DMS153 (cell line): ENCODE results near the gene POR.
A peak's percentile ranks its signal among the peaks of the same experiment; 100 is the strongest.

Experiments
- DNase-seq: peaks from one replicate; lab custom pipeline; 2025; lab: John Stamatoyannopoulos, UW

Gene POR

DNA sequence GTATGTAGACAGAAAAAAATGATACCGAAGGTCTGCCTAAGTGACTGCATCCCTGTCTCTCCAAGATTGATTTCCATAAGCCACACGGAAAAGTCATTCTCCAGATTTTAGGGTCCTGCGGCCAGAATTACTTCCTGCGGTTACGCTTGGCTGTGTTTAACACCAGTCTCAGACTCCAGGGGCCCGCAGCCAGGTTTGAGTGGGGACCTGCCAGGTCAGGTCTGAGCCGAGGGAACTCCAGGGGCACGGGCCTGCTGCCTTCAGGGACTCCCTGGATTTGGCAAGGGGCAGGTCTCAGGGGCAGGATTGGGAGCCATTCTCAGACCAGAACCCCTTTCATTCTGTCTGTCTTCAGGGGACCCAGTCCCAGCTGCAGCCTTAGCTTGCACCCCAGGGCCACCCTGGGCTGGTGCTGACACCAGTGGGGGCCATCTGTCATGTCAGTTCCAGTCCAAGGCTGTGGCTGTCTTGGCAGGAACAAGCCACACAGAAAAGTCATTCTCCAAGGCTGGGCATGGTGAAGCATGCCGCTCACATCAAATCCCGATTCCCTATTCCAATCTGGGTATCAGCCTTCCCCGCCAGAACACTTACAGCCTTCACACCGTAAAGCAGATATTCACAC lies 40.5 kb downstream of the POR start:
- no peak for DNase-seq

DNA sequence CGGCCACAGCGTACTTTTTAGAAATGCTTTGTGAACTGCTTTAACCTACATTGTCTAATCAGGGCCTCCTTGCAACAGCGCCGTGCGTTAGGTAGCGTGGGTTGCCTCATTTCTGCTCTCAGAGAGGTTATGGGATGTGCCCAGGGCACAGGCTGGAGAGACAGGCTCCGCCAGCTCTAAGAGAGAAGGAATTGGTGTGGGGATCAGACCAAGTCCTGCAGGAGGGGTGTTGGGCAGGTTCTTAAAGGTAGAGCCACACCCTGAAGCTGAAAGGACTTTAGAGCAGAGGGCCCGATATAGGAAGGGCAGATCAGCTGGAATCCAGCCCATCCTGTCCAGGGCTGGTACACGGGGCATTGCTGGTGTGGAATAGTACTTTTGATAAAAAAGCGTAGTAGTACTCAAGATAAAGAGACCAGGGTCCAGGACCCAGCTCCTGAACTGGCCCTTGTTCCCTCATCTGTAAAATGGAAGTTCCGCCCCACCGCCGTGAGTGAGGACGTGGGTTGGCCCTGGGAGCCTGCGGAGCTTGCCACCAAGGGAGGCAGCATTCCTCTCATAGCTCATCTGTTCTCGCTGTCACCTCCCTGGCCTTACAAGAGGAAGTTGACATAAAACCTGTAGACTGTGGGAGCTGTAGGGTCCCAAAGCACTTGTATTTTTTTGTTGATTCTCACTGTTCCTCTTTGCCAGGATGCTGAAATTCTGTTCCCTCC lies 42.2 kb downstream of the POR start:
- no peak for DNase-seq

DNA sequence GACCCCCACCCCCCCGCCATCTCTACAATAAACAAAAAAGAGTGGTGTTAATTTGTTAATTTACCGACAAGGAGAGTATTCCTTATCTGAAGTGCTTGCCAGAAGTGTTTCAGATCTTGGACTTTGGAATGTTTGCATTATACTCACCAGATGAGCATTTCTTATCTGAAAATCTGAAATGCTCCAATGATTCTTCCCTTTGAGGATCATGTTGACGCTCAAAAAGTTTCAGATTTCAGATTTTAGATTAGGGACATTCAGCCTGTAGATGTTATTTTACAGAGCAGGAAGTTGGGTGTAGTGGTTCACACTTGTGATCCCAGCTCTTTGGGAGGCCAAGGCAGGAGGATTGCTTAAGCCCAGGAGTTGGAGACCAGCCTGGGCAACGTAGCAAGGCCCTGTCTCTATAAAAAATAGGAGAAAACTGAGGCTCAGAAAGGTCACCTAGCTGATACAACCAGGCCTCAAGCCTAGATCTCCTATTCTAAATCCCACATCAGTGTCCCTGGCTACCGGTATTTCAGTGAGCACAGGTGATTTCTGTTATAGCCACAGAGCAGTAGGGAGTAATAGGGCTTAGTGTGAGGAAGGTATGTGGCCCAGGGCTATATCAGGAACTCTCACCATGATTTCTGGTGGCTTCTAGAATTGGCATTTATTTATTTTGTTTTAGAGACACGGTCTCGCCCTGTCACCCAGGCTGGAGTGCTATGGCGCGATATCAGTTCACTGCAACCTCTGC lies 44.0 kb downstream of the POR start:
- DNase-seq = no peak

DNA sequence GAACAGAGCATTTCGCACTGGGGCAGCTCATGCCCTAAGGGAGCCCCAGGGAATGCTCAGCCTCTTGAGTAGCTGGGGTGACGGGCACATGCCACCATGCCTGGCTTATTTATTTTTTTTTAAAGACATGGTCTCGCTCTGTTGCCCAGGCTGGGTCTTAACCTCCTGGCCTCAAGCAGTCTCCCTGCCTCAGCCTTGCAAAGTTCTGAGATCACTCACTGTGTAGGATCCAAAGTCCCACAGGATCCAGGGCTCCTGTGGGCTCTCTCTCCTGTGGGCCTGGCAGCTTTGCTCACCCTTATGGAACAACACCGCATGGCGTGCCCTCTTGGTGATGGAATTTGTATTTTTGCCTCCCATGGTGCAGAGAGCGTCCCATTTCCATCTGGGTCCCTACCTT lies 45.4 kb downstream of the POR start:
- DNase-seq = no peak

DNA sequence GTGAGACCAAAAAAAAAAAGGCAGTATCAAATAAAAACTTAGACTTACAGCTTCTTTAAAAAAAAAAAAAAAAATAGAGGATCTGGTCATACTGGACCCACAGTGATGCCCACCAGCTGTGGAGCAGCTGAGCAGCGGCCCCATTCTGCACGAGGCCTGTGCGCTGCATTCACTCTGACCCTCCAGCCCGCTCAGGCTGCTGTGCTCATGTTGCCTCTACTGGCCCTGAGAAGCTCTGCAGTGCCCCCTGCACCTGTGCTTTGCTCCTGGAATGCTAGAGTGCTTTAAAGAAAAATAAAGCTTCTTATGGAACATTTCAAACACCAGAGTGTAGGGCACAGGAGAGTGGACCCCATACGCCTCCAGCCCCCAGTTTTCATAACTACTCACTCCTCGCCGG lies 46.3 kb downstream of the POR start:
- DNase-seq = no peak

DNA sequence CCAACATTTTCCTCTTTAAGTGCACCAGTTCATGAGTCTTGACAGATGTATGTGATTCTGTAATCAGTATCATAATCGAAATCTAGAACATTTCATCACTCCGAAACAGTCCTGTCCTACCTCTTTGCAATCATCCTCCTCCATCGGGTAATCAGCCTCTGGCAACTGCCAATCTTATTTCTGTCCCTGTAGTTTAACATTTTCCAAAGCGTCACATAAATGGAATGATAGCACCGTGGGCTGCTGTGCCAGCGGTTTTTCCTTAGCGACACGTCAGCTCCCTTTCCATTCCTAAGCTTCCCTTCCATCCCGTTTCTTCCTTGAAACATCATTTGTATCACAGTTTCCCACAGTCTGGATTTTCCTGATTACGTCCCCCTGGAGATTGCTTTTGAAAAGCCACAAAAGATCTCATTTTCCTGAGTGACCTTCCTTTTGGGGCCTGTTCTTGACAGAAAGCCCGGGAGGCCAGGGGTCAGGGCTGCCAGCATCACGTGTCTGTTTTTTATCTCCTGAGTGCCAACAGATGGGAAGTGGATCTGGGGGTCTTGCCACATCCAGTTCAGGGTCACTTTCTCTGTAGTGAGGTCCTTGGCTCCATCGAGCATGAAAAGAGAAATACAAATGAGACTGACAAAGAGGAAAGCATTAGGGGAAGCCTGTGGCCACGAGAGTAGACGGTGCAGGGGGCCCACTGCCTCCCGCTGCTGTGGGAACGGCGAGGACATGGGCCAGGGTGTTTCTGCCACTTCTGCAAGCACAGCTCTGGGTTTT lies 47.8 kb downstream of the POR start:
- DNase-seq = no peak

DNA sequence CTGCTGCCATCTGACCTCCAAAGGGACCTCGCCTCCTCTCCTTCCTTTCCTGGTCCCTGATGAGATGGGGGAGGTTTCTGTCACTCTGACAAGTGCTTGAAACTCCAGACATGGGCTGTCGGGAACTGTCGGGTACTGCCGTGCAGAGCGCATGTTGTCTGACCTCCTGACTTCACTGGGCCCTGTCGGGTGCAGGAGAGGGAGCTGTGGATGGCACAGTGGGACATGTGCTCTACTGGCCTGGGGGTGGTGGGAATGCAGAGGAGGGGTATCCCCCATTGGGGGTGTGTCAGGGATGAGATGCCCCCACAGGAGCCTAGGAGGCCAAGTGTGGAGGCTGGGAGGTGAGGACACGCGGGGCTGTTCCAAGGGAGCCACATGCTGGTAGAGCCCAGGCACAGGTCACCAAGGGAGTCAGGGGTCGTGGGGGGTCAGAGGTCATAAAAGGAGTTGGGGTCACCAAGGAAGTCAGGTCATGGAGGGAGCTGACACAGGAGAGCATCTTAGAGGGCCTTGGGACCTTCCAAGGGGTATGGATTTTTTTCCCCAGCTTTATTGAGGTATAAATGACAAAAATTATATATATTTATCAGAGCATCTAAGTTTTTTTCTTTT lies 48.5 kb downstream of the POR start:
- no peak for DNase-seq

GRCh38 chr7:75965617-75966016 lies 50.7 kb downstream of the POR start:
- DNase-seq = no peak

DNA sequence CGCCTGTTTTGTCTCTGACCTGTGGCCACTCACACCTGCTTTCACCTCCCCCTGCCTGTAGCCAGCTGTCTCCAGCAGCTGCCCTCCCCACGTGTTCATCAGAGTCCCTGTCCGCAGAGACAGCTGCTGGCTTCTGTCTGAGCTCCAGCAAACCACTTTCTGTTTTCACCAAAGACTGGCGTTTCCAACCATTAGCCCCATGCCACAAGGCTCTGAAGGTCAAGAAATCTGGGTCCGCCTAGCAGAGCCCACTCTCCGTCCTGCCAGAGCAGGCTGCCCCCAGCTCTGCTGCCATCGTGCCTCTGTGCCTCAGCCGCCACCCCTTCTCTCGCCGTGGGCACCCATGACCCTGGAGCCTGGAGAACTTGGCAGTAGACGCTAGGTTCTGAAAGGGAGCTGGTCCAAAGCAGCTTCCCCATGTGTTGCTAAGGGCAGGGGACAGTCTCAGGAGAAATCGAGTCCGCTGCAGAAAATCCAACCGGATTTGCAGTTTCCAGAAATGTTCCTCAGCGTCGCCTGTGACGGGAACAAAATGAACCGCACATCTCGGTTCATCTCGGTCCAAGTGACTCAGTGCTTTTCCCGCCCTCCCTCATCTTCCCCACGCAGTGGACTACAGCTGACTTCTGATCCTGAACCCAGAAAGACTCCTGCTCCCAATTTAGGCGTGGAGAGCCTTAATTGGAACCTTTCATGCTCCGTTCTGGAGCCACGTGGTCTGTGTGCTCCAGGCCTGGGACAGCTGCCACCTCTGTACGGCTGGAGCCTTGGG lies 51.4 kb downstream of the POR start:
- DNase-seq = peak; percentile 8

DNA sequence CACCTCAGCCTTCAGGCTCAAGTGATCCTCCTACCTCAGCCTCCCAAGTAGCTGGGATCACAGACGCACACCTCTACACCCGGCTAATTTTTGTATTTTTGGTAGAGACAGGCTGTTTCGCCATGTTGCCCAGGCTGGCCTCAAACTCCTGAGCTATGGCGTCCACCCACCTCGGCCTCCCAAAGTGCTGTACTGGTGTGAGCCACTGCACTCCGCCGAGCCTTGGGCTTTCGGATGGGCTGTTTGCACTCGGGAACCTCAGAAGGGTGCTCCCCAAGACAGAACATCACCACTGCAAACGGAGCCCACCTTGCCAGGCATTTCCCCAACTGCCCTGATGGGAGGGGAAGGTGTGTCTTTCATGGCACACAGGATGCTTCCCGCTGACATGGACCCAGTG lies 52.1 kb downstream of the POR start:
- DNase-seq = no peak

- DNase-seq = peak; percentile 40
These were observed 52.6 kb downstream of the POR start for GRCh38 chr7:75967487-75967997.

GRCh38 chr7:75968012-75968411 lies 53.1 kb downstream of the POR start:
- no peak for DNase-seq

DNA sequence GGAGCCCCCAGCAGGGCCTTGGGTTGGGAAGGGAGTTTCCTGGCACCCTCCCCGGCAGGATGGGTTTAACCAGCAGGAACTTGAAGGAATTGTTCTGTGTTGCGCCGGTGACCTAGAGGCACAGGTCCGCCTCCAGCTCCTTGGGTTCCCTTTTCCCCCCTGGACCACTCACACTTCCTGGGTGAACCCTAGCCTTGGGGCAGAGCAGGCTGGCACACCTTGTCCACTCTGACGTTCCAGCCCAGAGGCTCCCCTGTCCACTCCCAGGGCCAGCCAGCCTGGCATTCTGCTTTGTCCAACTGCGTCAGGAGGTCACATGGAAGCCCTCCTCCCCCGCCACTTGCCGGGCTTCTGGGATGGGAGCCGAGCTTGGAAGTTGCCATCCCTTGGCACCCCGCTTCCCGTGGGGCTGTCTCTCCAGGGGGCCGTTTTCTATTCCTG lies 53.6 kb downstream of the POR start:
- no peak for DNase-seq

DNA sequence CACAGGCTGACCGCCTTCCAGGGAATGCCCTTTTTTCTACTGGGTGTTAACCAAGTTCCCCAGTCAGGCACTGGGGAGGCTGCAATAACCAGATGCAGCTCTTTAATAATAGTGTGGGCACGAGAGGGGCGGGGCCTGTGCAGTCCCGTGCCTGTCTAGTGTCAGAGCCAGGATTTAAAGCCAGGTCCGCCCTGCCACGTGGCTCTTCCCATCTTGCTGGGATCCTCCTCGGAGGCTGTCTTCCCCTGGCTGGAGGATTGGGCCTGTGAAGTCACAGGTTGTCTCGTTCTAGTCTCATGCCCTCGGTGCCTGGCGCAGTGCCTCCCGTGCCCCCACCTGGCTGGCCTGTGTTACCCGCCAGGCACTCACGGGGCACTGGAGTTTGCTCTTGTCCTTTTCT lies 54.2 kb downstream of the POR start:
- DNase-seq = no peak

DNA sequence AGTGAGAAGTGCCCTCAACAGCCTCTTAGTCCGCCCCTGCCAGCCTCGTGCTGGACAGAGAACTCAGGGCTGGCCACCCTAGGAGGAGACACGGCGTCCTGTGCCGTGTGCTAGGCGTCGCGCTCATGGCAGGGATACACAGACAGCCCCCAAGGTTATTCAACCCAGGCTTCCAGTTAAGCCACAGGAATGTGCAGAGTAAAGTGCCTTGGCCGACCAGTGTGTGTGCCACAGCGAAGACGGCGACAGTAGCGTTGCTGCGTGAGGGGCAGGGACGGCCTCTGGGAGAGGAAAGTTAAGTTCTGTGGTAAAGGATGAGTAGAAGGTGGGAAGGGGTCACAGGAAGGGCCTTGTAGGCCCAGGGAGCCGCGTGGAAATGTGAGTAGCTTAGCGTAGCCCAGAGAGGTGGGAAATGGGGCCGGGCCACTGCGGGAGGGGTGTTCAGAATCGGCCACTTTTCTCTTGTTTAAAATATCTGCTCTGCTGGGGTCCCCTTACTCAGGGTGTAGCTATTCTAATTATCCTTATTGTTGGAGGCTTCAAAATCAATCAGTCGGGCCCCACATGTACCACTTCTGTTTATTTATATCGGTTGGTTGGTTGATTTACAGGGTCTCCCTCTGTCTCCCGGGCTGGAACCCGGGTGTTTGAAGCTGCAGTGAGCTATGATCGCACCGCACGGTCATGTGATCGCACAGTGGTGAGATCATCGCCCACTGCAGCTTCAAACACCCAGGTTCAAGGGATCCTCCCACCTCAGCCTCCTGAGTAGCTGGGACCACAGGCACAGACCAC lies 54.9 kb downstream of the POR start:
- DNase-seq = no peak

DNA sequence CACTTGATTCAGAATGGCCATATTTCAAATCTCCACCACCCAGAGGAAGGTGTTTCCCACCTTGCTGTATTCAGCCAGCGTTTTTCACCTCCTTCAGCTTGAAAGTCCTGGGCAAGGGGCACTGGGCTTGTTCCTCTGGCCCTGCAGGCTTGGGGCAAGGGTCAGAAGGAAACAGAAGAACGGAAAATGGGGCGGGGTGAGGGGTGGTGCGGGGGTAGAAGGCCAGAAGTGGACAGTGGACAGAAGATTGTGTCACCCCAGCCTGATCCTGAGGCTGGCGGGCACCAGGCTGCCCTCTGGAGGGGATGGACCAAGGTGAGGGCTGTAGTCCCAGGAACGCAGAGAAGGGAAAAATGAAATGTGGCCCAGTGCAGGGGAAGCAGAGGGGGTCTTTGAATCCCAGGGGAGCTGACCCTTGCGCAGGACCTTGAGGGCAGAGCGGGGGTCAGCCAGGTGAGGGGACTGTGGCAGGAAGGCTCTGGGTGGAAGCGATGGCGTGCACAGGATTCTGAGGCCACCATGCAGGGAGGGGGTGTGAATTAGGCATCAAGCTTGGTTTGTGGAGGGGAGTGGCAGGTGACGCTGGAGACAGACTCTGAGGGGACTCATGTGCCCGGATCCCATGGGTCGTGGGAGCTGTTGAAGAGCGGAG lies 56.5 kb downstream of the POR start:
- no peak for DNase-seq

DNA sequence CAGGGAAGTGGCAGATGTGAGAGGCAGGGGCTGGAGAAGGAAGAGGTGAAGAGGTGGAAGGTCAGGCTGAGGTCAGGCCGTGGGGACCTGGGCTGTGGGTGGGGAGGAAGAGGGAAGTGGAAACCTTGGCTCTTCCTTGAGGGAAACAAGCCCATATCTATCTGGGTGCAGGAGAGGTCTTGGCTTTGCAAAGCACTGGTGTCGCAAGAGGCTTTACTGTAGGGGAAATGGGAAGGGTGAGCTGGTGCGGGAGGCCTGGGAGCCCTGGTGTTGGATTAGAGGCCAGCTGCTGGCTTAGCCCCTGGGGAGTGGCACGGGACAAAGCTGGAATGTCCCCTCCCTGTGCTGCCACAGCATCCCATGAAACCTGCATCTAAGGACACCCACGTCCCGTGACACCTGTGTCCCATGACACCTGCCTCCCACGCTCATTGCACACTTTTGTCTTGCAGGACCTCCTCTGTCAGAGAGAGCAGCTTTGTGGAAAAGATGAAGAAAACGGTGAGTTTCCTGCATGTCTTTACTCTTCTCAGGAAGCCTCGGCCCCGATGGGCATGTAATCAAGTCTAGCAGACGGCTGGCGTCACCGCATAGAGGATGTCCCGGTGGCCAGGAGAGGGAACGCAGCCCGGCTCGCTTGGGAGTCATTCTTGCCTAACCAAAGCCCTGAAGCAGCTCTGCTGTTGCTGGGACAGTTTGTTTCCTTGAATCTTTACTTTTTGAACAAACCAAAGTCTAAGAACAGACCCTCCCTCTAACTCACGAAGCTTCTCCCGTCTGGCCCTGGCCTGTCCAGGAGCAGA lies 57.2 kb downstream of the POR start:
- DNase-seq = no peak

GRCh38 chr7:75977743-75978142 lies 62.8 kb downstream of the POR start:
- DNase-seq = no peak
